ENCODE data around the gene ARHGAP31.

- TF ChIP-seq CTCF (IDR thresholded peaks at IDR 0.05; ENCODE audit: insufficient read depth, low read depth, low read length) (no peak), EZH2 (IDR thresholded peaks at IDR 0.05; ENCODE audit: insufficient read depth, low read length) (no peak)
Observed at GRCh38 chr3:119326976-119327375, 32.8 kb downstream of the ARHGAP31 start.
